ENCODE results near the gene FILIP1L.

GRCh38 chr3:100102757-100103156 lies 11.5 kb downstream of the FILIP1L start:
- no peak for TF ChIP-seq PATZ1 (CRISPR knock-in tag; IDR thresholded peaks at IDR 0.05; ENCODE audit: borderline replicate concordance)
- TF ChIP-seq BACH2 (CRISPR knock-in tag; IDR thresholded peaks at IDR 0.05; ENCODE audit: borderline replicate concordance) = no peak
- TF ChIP-seq RARB (CRISPR knock-in tag; IDR thresholded peaks at IDR 0.05) = no peak
